ENCODE results near the gene ARL17B.
"Not testable (repeated sequence)": the region's sequence is repeated elsewhere in the genome, so short reads cannot be mapped to it uniquely, and the experiment has no call there.

DNA sequence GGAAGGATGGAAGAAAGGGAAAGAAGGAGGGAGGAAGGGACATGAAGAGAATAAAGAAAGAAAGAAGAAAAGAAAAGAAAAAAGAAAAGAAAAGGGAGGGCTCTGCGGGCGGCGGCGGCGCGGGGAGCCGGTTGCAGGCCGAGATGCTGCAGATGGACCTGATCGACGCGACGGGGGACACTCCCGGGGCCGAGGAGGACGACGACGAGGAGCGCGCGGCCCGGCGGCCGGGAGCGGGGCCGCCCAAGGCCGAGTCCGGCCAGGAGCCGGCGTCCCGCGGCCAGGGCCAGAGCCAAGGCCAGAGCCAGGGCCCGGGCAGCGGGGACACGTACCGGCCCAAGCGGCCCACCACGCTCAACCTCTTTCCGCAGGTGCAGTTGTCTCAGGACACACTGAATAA, 118.1 kb downstream of the ARL17B start:
- TF ChIP-seq YY1 (IDR thresholded peaks at IDR 0.05; ENCODE audit: insufficient read depth, insufficient read length); SUZ12 (IDR thresholded peaks at IDR 0.05; ENCODE audit: extremely low read depth, insufficient read depth, insufficient read length): not testable (repeated sequence)

Measured in NT2/D1 (cell line).